GM10248 (cell line): ENCODE measurements around the gene LRRC32.

ENCODE experiments used
- CTCF ChIA-PET: fragments of 300-600 bp; sonication (Branson Sonifier 250); formaldehyde crosslinking; extraction: SDS; loops from one replicate; lab custom pipeline; 2021; ENCODE audit warnings: antibody characterized with exemption; lab: Yijun Ruan, JAX
- POLR2A ChIA-PET: fragments of 350-650 bp; sonication (Branson Sonifier 250); formaldehyde crosslinking; extraction: SDS; loops from one replicate; lab custom pipeline; 2020; ENCODE audit warnings: antibody characterized with exemption; lab: Yijun Ruan, JAX
- DNase-seq: peaks from one replicate; pipeline ENCODE4 v3.0.0; 2012; ENCODE audit errors: extremely low spot score
- TF ChIP-seq, protein P1 (sequence below): IDR thresholded peaks from 2 replicates; pipeline ENCODE4 v1.5.1; 2012; ENCODE audit warnings: mild to moderate bottlenecking, low read depth; ENCODE audit errors: extremely low read depth, missing control alignments, control extremely low read depth

The LRRC32 gene

DNA sequence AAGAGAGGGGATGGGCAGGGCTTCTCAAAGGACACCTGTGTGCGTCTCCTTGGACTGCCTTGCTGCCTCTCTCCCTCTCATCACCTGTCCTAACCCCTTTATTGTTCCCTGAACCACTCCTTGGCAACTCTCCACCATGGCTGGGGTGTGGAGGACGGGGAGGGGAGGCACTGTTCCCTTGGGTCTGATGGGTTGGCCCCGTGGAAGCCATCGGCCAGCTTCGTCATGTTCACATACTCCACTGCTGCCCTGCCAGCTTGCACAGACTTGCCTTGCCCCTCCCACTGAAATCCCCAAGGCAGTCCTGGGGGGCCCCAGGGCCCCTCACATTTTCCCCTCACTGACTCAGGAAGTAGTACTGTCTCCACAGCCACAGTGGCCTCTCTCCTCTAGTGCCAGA is 36.1 kb upstream of the LRRC32 start:
- DNase-seq: no peak
- TF ChIP-seq, protein P1, sequence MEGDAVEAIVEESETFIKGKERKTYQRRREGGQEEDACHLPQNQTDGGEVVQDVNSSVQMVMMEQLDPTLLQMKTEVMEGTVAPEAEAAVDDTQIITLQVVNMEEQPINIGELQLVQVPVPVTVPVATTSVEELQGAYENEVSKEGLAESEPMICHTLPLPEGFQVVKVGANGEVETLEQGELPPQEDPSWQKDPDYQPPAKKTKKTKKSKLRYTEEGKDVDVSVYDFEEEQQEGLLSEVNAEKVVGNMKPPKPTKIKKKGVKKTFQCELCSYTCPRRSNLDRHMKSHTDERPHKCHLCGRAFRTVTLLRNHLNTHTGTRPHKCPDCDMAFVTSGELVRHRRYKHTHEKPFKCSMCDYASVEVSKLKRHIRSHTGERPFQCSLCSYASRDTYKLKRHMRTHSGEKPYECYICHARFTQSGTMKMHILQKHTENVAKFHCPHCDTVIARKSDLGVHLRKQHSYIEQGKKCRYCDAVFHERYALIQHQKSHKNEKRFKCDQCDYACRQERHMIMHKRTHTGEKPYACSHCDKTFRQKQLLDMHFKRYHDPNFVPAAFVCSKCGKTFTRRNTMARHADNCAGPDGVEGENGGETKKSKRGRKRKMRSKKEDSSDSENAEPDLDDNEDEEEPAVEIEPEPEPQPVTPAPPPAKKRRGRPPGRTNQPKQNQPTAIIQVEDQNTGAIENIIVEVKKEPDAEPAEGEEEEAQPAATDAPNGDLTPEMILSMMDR: no peak
- POLR2A ChIA-PET: no interaction called here
- CTCF ChIA-PET: interaction anchor here (0.7 to 1.9 kb wide), 4 partner anchors 14 to 27 kb away, joined by 3 to 8 read pairs (median 4); no protein-coding TSS in a partner anchor

- TF ChIP-seq, protein P1: no peak
- no peak for DNase-seq
- ChIA-PET POLR2A (no interaction called here), CTCF (interaction anchor here (0.7 to 1.9 kb wide), 3 partner anchors 14 to 26 kb away, joined by 3 to 8 read pairs (median 4); no protein-coding TSS in a partner anchor)
Measured at GRCh38 chr11:76705826-76706225, 35.3 kb upstream of the LRRC32 start.

DNA sequence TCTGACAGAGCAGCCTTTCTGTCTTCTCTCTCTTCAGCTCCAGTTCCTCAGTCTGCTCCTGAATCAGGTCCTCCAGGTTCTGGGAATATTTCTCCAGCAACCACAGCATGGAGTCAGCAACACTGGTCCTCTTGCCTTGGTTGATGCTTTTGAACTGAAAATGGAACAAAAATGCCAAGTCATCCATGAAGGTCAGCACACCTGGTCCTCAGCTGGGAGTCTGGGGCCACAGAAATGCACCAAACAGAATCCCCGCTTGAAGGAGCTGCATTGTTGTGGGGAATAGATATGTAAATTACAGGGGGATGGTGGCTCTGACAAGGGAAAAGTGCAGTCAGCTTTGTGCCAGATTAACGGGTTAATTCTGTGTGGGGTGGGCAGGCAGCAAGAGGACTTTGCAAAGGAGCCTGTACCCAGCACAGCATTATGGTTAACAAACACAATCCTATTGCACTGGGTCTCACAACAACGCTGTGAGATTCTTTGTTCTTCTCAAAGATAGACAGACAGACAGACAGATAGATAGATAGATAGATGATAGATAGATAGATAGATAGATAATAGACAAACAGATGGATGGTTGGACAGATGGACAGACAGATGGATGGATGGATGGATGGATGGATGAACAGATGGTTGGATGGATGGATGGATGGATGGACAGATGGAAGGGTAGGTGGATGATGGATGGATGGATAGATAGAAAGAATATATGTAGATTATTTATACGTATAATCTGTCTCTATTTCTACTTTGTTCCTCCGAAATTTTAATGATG is 33.8 kb upstream of the LRRC32 start:
- no peak for DNase-seq
- ChIA-PET POLR2A (no interaction called here), CTCF (interaction anchor here (0.7 to 2.7 kb wide), 3 partner anchors 11 to 18 kb away, joined by 3 to 12 read pairs (median 3); no protein-coding TSS in a partner anchor)
- TF ChIP-seq, protein P1: no peak

GRCh38 chr11:76703707-76704106 is 33.2 kb upstream of the LRRC32 start:
- CTCF ChIA-PET: interaction anchor here (1.0 to 2.7 kb wide), 3 partner anchors 10 to 19 kb away, joined by 3 to 12 read pairs (median 3); no protein-coding TSS in a partner anchor
- TF ChIP-seq, protein P1: no peak
- DNase-seq: no peak
- POLR2A ChIA-PET: no interaction called here

- POLR2A ChIA-PET: no interaction called here
- no peak for DNase-seq
- TF ChIP-seq, protein P1: no peak
- CTCF ChIA-PET: interaction anchor here (1.2 to 2.7 kb wide), 4 partner anchors 11 to 96 kb away, joined by 3 to 12 read pairs (median 4); no protein-coding TSS in a partner anchor
Measured at GRCh38 chr11:76702336-76703128, 32.0 kb upstream of the LRRC32 start.
